Measurements from ENCODE around the gene TNKS1BP1.
A peak's percentile ranks its signal among the peaks of the same experiment; 100 is the strongest.
"Not testable (repeated sequence)": the region's sequence is repeated elsewhere in the genome, so short reads cannot be mapped to it uniquely, and the experiment has no call there.

TNKS1BP1 gene, protein sequence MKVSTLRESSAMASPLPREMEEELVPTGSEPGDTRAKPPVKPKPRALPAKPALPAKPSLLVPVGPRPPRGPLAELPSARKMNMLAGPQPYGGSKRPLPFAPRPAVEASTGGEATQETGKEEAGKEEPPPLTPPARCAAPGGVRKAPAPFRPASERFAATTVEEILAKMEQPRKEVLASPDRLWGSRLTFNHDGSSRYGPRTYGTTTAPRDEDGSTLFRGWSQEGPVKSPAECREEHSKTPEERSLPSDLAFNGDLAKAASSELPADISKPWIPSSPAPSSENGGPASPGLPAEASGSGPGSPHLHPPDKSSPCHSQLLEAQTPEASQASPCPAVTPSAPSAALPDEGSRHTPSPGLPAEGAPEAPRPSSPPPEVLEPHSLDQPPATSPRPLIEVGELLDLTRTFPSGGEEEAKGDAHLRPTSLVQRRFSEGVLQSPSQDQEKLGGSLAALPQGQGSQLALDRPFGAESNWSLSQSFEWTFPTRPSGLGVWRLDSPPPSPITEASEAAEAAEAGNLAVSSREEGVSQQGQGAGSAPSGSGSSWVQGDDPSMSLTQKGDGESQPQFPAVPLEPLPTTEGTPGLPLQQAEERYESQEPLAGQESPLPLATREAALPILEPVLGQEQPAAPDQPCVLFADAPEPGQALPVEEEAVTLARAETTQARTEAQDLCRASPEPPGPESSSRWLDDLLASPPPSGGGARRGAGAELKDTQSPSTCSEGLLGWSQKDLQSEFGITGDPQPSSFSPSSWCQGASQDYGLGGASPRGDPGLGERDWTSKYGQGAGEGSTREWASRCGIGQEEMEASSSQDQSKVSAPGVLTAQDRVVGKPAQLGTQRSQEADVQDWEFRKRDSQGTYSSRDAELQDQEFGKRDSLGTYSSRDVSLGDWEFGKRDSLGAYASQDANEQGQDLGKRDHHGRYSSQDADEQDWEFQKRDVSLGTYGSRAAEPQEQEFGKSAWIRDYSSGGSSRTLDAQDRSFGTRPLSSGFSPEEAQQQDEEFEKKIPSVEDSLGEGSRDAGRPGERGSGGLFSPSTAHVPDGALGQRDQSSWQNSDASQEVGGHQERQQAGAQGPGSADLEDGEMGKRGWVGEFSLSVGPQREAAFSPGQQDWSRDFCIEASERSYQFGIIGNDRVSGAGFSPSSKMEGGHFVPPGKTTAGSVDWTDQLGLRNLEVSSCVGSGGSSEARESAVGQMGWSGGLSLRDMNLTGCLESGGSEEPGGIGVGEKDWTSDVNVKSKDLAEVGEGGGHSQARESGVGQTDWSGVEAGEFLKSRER (N-terminal part only)

DNA sequence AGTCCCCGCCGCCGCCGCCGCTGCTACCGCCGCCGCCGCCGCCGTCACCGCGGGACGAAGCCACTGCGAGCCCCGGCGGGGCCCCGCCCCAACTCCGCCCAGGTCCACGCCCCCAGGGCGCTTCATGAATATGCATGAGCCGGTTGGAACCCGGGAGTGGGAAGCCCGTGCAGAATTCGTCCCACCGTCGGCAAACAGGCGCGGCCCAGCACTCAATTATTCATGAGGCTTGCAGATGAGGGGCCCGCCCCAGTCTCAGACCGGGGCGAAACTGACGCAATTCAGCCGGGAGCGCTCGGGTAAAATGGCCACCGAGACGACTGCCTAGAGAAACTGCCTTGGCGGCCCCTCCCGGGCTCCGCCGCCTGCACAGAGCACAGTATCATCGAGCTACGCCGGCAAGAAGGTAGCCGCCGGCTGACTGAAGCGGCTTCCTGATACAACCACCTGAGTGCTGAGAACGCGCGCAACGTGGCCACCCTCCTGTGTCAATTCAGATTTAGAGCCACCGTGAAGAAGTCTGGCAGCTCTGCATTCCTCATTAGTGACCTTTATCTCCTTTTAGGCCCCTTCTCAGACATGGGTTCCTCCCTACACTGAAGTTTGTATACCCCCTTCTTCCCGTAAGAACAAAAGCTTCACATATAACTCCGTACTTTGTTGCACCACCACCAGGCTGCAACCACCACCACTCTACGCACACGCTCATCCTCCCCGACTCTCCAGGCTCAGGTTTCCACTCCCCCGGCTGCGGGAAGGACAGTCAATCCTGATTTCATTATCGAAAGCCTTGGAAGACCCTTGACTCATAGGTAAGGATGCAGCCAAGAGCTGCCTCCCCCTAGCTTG, at the start of gene TNKS1BP1:
TSS of gene TNKS1BP1 (minus strand) at position 67 of the 849 bp plus-strand sequence. CDS start 3,067 bp downstream, outside the sequence.
- DNase-seq: peak; percentile 98

- DNase-seq: no peak
Observed at GRCh38 chr11:57373146-57373545, 48.4 kb upstream of the TNKS1BP1 start.

DNA sequence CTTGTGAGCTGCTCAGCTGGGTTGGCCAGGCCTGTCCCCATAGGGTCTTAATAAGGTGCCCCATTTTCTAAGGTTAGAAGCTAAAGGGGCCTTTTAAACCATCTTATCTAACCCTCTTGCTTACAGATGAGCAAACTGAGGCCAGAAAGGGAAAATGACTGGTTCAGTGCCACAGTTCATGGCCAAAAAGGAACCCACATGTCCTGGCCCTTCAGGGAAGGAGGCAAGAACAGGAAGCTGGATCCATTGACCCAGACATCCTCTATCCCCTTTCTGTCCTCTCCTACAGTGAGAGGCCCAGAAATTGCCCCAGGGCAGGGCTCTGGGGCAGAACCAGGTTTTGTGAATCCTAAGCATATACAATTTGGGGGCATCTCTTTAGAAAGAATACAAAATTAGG, 46.2 kb upstream of the TNKS1BP1 start:
- DNase-seq: no peak

- no peak for DNase-seq
Observed at GRCh38 chr11:57370251-57370650, 45.5 kb upstream of the TNKS1BP1 start.

GRCh38 chr11:57368845-57369232, 44.1 kb upstream of the TNKS1BP1 start:
- DNase-seq: no peak

DNA sequence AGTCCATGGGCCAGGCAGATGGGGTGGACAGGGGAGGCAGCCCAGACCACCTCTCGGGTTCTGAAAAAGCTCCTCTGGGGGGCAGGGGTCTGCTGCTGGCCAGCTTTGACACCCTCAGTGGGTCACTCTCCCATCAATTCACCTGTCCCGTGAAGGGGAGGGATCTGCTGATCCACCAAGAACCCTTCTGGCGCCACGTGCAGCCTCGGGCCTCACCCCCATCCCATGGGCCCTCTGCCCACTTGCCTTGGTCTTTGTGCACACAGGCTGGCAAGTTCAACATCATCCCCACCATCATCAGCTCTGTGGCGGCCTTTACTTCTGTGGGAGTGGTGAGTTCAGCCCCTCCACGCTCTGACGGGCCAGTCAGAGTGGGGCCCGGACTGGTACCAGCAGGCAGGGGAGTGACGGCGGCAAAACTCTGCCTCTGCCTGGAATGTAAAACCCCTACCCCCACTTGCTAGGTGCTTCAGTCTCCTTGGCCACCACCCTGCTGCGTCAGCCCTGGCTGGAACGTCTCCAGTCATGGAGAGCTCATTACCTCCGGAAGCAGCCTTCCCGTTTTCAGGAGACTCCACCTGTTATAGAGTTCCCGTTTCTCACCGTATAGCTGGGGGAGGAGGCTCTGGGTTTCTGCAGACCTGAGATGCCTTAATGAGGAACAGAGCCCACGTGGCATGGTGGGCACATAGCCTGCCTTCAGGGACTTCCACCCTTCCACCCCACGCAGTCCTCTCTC, 43.5 kb upstream of the TNKS1BP1 start:
- DNase-seq: no peak

GRCh38 chr11:57364851-57365660, 40.3 kb upstream of the TNKS1BP1 start:
- no peak for DNase-seq

DNA sequence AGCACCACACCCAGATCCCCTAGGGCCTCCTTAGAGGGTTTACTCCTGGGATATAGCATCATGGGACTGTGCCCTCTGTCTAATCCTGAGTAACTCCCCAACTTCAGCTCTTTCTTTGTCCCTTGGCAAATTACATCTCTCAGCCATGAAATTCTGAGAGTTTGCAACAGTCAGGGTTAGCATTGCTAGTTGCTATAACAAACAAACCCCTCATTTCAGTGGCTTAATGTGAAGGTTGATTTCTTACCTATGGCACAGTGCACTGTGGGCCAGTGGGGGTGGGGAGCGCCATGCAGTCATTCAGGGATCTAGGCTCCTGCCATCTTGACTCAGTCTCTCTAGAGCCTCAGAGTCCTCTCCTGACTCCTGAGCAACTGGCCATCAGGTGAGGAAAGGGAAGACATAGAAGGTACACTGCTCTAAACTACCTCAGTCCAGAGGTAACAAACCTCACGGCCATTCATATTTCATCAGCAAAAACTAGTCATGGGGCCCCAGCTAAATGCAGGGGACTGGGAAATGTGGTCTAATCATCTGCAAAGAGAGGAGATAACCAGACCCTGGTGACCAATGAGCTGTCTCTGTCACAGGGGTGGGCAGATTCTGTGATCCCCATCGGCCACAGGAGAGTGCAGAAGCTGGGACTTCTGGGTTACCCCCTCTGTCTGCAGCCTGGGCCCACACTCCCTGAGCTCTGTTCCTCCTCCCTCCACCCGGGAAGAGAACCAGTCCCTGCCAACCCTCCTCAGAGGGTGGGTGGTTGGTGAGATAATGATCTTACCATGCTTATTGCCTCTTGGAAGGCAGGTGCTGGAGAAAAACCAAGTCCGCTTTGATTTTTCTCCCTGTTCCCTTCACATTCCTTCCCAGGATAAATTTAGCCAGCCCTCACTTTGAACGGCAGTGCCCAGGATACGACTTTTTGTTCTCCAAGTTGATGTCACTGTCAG, 38.7 kb upstream of the TNKS1BP1 start:
- no peak for DNase-seq

- no peak for DNase-seq
Observed at GRCh38 chr11:57361926-57362325, 37.2 kb upstream of the TNKS1BP1 start.

- not testable (repeated sequence) for DNase-seq
Observed at GRCh38 chr11:57361420-57361819, 36.7 kb upstream of the TNKS1BP1 start.

GRCh38 chr11:57360991-57361390, 36.2 kb upstream of the TNKS1BP1 start:
- DNase-seq: no peak

- DNase-seq: no peak
Observed at GRCh38 chr11:57359896-57360690, 35.3 kb upstream of the TNKS1BP1 start.

DNA sequence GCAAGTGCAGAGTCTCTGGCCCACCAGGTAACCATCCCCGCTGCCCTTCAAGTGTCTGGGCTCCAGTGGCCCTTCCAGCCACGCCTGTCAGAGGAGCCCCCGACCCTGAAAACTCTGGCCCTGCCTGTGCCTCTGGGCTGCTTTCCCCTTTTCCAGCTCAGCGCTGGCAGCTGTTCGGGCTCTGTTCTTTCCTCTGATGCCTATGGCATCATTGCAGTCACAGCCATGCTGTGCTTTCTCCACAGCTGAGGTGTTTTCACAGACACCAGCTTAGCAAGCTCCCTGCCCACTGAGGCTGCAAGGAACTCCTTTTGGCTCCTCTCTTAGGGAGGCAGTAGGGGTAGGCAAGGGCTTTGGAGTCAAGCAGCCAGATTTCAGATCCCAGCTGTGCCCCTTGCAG, 34.6 kb upstream of the TNKS1BP1 start:
- DNase-seq: no peak

GRCh38 chr11:57358991-57359390, 34.2 kb upstream of the TNKS1BP1 start:
- DNase-seq: no peak

- DNase-seq: no peak
Observed at GRCh38 chr11:57358543-57358961, 33.8 kb upstream of the TNKS1BP1 start.

GRCh38 chr11:57357856-57358255, 33.1 kb upstream of the TNKS1BP1 start:
- no peak for DNase-seq

DNA sequence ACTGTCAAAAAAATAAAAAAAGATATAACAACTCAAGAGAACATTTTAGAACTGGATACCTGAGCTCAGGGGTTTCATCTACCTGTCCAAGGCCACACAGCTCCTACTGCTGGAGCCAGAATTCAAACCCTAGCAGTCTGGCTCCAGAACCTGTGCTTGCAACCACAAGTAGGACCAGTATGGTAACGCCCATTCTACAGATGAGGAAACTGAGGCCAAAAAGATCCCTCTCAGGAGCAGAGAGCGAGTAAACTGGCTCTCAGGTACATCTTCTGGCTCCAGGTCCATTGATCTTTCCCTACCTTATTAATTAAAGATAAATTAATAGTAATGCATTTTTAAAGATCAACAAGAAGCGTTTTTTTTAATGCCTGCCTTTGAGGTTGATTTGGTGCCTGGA, 32.6 kb upstream of the TNKS1BP1 start:
- DNase-seq: no peak

- DNase-seq: no peak
Observed at GRCh38 chr11:57356268-57356667, 31.5 kb upstream of the TNKS1BP1 start.
